Measurements from ENCODE around the gene BEGAIN. TPM values are rescaled to one million over a fixed set of nuclear protein-coding genes. Genes with fewer than 3 reads are reported as not detected.

Gene BEGAIN
- total and polyA plus RNA-seq, 7 experiments from 2014 or later, result 0.38 to 2.4 (median 1.5) TPM

- intact Hi-C loops (cut with micrococcal nuclease), result no loop called here
- peaks cover 0 to 55% (median 5%) of the 10 kb centered on the region in 5 donors for H3K27me3 Mint-ChIP-seq
- H3K27me3 ChIP-seq (ENCODE audit: control insufficient read depth in 2 of 2, insufficient read depth in 2 of 2, low read length in 2 of 2), result no peaks in the 10 kb centered on the region
- peaks cover 0 to 4% (median 0%) of the 10 kb centered on the region in 7 donors for H3K4me1 Mint-ChIP-seq
- peaks cover 0 to 17% (median 3%) of the 10 kb centered on the region in 11 donors for H3K9me3 Mint-ChIP-seq
- peaks cover 0 to 10% (median 5%) of the 10 kb centered on the region in 5 donors for H3K36me3 Mint-ChIP-seq
- no peaks in the 10 kb centered on the region for H3K36me3 ChIP-seq (ENCODE audit: control insufficient read depth in 2 of 3, insufficient read depth in 3 of 3, low read length in 3 of 3)
- H3K4me1 ChIP-seq (ENCODE audit: control insufficient read depth in 2 of 2, insufficient read depth in 2 of 2, low read length in 2 of 2), result no peaks in the 10 kb centered on the region
- no peak overlapping the region for H3K27ac Mint-ChIP-seq
- ChIA-PET POLR2A (no interaction called here), CTCF (interaction anchor here (0.6 kb wide), 1 partner anchor 10 kb away, joined by 3 read pairs; no protein-coding TSS in a partner anchor)
- no peak overlapping the region for H3K27ac ChIP-seq (ENCODE audit: low read depth, low read length)
- ATAC-seq (no peak), DNase-seq (no peak)
- no peak overlapping the region for H3K4me3 ChIP-seq (ENCODE audit: low read length)
- no peaks in the 10 kb centered on the region for H3K9me3 ChIP-seq (ENCODE audit: control insufficient read depth in 2 of 3, low read length in 3 of 3)
- no peak overlapping the region for H3K4me3 Mint-ChIP-seq
Observed at GRCh38 chr14:100628225-100628624, 41.0 kb upstream of the BEGAIN start.

DNA sequence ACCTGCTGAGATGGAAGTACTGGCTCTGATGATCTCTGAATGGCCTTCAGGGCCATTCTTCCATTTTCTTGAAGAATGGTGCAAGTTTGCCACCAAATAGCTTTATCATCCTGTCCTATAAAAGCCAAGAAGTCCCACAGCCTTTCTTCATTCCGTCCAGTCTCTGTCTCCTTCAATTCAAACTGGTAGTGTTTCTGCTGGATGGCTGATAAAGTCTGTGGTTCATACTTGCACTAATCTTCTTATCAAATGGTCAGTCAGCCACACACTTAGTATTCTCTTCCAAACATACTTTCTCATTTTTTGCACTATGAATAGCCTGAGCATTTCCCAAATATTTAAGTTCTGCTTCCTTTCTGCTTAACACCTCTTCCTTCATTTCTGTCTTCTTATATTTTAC lies 39.4 kb upstream of the BEGAIN start:
- POLR2A ChIA-PET, result interaction anchor here (0.9 to 1.5 kb wide), 3 partner anchors 7 to 13 kb away, joined by 3 to 9 read pairs (median 3); no protein-coding TSS in a partner anchor
- Mint-ChIP-seq H3K4me1 (peaks cover 0 to 4% (median 0%) of the 10 kb centered on the region in 7 donors), H3K36me3 (peaks cover 0 to 10% (median 5%) of the 10 kb centered on the region in 5 donors), H3K4me3 (no peak overlapping the region), H3K27me3 (peaks cover 0 to 47% (median 5%) of the 10 kb centered on the region in 5 donors), H3K9me3 (peaks cover 0 to 17% (median 3%) of the 10 kb centered on the region in 11 donors), H3K27ac (no peak overlapping the region)
- ATAC-seq, result no peak
- Histone ChIP-seq H3K4me3 (ENCODE audit: low read length) (no peak overlapping the region), H3K9me3 (ENCODE audit: control insufficient read depth in 2 of 3, low read length in 3 of 3) (no peaks in the 10 kb centered on the region), H3K4me1 (ENCODE audit: control insufficient read depth in 2 of 2, insufficient read depth in 2 of 2, low read length in 2 of 2) (no peaks in the 10 kb centered on the region), H3K36me3 (ENCODE audit: control insufficient read depth in 2 of 3, insufficient read depth in 3 of 3, low read length in 3 of 3) (no peaks in the 10 kb centered on the region), H3K27me3 (ENCODE audit: control insufficient read depth in 2 of 2, insufficient read depth in 2 of 2, low read length in 2 of 2) (no peaks in the 10 kb centered on the region), H3K27ac (ENCODE audit: low read depth, low read length) (no peak overlapping the region)
- intact Hi-C loops (cut with micrococcal nuclease), result no loop called here
- CTCF ChIA-PET, result no interaction called here
- no peak for DNase-seq

DNA sequence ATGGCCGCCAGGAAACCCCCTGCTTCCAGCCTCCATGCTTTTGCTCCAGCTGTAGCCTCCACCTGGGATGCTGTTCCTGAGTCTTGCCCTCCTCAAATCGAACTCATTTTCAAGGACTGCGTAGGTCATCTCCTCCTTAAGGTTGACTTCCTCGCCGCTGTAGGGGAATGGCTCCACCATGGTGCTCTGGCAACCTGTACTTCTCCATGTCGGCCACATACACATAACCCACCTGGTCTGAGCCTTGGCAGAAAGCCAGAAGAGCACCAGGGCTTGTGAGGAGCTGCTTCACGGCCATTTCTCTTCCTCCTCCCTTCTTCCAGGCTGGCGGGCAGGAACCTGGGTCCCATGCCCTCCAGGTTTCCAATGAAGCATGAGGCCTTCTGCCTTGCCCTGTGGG lies 36.7 kb upstream of the BEGAIN start:
- ChIA-PET CTCF (no interaction called here), POLR2A (no interaction called here)
- Mint-ChIP-seq H3K36me3 (peaks cover 0 to 10% (median 5%) of the 10 kb centered on the region in 5 donors), H3K27me3 (peaks cover 0 to 46% (median 5%) of the 10 kb centered on the region in 5 donors), H3K9me3 (peaks cover 0 to 17% (median 3%) of the 10 kb centered on the region in 11 donors), H3K4me1 (peaks cover 0 to 5% (median 4%) of the 10 kb centered on the region in 7 donors), H3K27ac (no peak overlapping the region), H3K4me3 (no peak overlapping the region)
- Histone ChIP-seq H3K4me3 (ENCODE audit: low read length) (no peak overlapping the region), H3K9me3 (ENCODE audit: control insufficient read depth in 2 of 3, low read length in 3 of 3) (no peaks in the 10 kb centered on the region), H3K27me3 (ENCODE audit: control insufficient read depth in 2 of 2, insufficient read depth in 2 of 2, low read length in 2 of 2) (no peaks in the 10 kb centered on the region), H3K36me3 (ENCODE audit: control insufficient read depth in 2 of 3, insufficient read depth in 3 of 3, low read length in 3 of 3) (no peaks in the 10 kb centered on the region), H3K4me1 (ENCODE audit: control insufficient read depth in 2 of 2, insufficient read depth in 2 of 2, low read length in 2 of 2) (peaks cover 0 to under 1% of the 10 kb centered on the region in 2 donors), H3K27ac (ENCODE audit: low read depth, low read length) (no peak overlapping the region)
- intact Hi-C loops (cut with micrococcal nuclease), result no loop called here
- ATAC-seq, result no peak
- DNase-seq, result no peak

GRCh38 chr14:100623557-100623956 lies 36.3 kb upstream of the BEGAIN start:
- H3K4me3 Mint-ChIP-seq, result no peak overlapping the region
- peaks cover 0 to 10% (median 5%) of the 10 kb centered on the region in 5 donors for H3K36me3 Mint-ChIP-seq
- ChIA-PET CTCF (interaction anchor here (1.4 kb wide), 1 partner anchor 22 kb away, joined by 7 read pairs; no protein-coding TSS in a partner anchor), POLR2A (no interaction called here)
- peaks cover 0 to 17% (median 3%) of the 10 kb centered on the region in 11 donors for H3K9me3 Mint-ChIP-seq
- no peak overlapping the region for H3K27ac Mint-ChIP-seq
- Histone ChIP-seq H3K9me3 (ENCODE audit: control insufficient read depth in 2 of 3, low read length in 3 of 3) (no peaks in the 10 kb centered on the region), H3K4me1 (ENCODE audit: control insufficient read depth in 2 of 2, insufficient read depth in 2 of 2, low read length in 2 of 2) (peaks cover 0 to 5% of the 10 kb centered on the region in 2 donors), H3K27ac (ENCODE audit: low read depth, low read length) (no peak overlapping the region), H3K4me3 (ENCODE audit: low read length) (no peak overlapping the region), H3K36me3 (ENCODE audit: control insufficient read depth in 2 of 3, insufficient read depth in 3 of 3, low read length in 3 of 3) (no peaks in the 10 kb centered on the region), H3K27me3 (ENCODE audit: control insufficient read depth in 2 of 2, insufficient read depth in 2 of 2, low read length in 2 of 2) (no peaks in the 10 kb centered on the region)
- peaks cover 4 to 9% (median 7%) of the 10 kb centered on the region in 7 donors for H3K4me1 Mint-ChIP-seq
- intact Hi-C loops (cut with micrococcal nuclease), result no loop called here
- no peak for DNase-seq
- ATAC-seq, result no peak
- peaks cover 0 to 48% (median 5%) of the 10 kb centered on the region in 5 donors for H3K27me3 Mint-ChIP-seq

- H3K9me3 ChIP-seq (ENCODE audit: control insufficient read depth in 2 of 3, low read length in 3 of 3), result no peaks in the 10 kb centered on the region
- peaks cover 10 to 16% (median 14%) of the 10 kb centered on the region in 7 donors for H3K4me1 Mint-ChIP-seq
- H3K27ac ChIP-seq (ENCODE audit: low read depth, low read length), result no peak overlapping the region
- no peaks in the 10 kb centered on the region for H3K36me3 ChIP-seq (ENCODE audit: control insufficient read depth in 2 of 3, insufficient read depth in 3 of 3, low read length in 3 of 3)
- H3K4me3 ChIP-seq (ENCODE audit: low read length), result no peak overlapping the region
- intact Hi-C loops (cut with micrococcal nuclease), result no loop called here
- peaks cover 0 to 11% of the 10 kb centered on the region in 2 donors for H3K4me1 ChIP-seq (ENCODE audit: control insufficient read depth in 2 of 2, insufficient read depth in 2 of 2, low read length in 2 of 2)
- ChIA-PET POLR2A (no interaction called here), CTCF (interaction anchor here (1.4 kb wide), 1 partner anchor 23 kb away, joined by 7 read pairs; no protein-coding TSS in a partner anchor)
- peaks cover 0 to 43% (median 5%) of the 10 kb centered on the region in 5 donors for H3K27me3 Mint-ChIP-seq
- H3K4me3 Mint-ChIP-seq, result no peak overlapping the region
- no peak for ATAC-seq
- H3K27me3 ChIP-seq (ENCODE audit: control insufficient read depth in 2 of 2, insufficient read depth in 2 of 2, low read length in 2 of 2), result no peaks in the 10 kb centered on the region
- DNase-seq, result no peak
- peaks cover 0 to 17% (median 3%) of the 10 kb centered on the region in 11 donors for H3K9me3 Mint-ChIP-seq
- H3K27ac Mint-ChIP-seq, result no peak overlapping the region
- peaks cover 0 to 10% (median 5%) of the 10 kb centered on the region in 5 donors for H3K36me3 Mint-ChIP-seq
Observed at GRCh38 chr14:100622708-100623485, 35.7 kb upstream of the BEGAIN start.

DNA sequence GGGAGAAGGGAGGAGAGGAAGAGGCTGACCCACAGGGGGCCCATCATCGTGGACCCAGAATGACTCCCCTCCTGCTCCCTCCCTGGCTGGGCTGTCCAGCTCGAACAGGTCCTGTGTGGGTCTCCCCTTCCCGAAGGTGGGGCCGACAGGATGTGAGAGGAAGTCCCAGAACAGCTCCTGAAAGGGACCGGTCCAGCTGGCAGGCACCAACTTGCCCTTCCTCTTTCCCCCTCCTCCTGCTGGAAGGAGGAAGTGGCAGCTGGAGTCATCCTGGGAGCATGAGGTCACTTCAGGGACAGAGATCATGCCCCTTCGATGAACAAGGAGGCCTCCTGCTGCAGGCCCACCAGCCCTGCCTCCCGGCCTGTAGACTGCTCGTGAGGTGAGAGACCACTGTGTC lies 35.0 kb upstream of the BEGAIN start:
- Mint-ChIP-seq H3K27me3 (peaks cover 0 to 38% (median 5%) of the 10 kb centered on the region in 5 donors), H3K4me3 (no peak overlapping the region), H3K4me1 (peaks cover 17 to 23% (median 20%) of the 10 kb centered on the region in 7 donors), H3K27ac (no peak overlapping the region), H3K36me3 (peaks cover 0 to 10% (median 5%) of the 10 kb centered on the region in 5 donors), H3K9me3 (peaks cover 0 to 17% (median 3%) of the 10 kb centered on the region in 11 donors)
- ATAC-seq (peak; percentile 37), DNase-seq (no peak)
- intact Hi-C loops (cut with micrococcal nuclease), result no loop called here
- Histone ChIP-seq H3K27ac (ENCODE audit: low read depth, low read length) (no peak overlapping the region), H3K9me3 (ENCODE audit: control insufficient read depth in 2 of 3, low read length in 3 of 3) (no peaks in the 10 kb centered on the region), H3K27me3 (ENCODE audit: control insufficient read depth in 2 of 2, insufficient read depth in 2 of 2, low read length in 2 of 2) (no peaks in the 10 kb centered on the region), H3K4me1 (ENCODE audit: control insufficient read depth in 2 of 2, insufficient read depth in 2 of 2, low read length in 2 of 2) (peaks cover 6 to 18% of the 10 kb centered on the region in 2 donors), H3K36me3 (ENCODE audit: control insufficient read depth in 2 of 3, insufficient read depth in 3 of 3, low read length in 3 of 3) (no peaks in the 10 kb centered on the region), H3K4me3 (ENCODE audit: low read length) (no peak overlapping the region)
- ChIA-PET CTCF (interaction anchor here (1.4 kb wide), 1 partner anchor 23 kb away, joined by 7 read pairs; no protein-coding TSS in a partner anchor), POLR2A (no interaction called here)

Measured in naive thymus-derived CD4-positive, alpha-beta T cell (primary cell).